ENCODE results near the gene STC2.
A peak's percentile ranks its signal among the peaks of the same experiment; 100 is the strongest.
"Not testable (repeated sequence)": the region's sequence is repeated elsewhere in the genome, so short reads cannot be mapped to it uniquely, and the experiment has no call there.

The STC2 gene

GRCh38 chr5:173287086-173287485 is 41.1 kb downstream of the STC2 start:
- Histone ChIP-seq H3K4me1 (ENCODE audit: control insufficient read depth in 5 of 5, insufficient read depth in 5 of 5, low read length in 5 of 5) (peaks cover 0 to 10% (median 7%) of the 10 kb centered on the region in 5 donors), H3K36me3 (ENCODE audit: control insufficient read depth in 5 of 5, insufficient read depth in 5 of 5, low read length in 5 of 5) (no peaks in the 10 kb centered on the region), H3K9me3 (ENCODE audit: control insufficient read depth in 5 of 5, low read length in 5 of 5) (no peaks in the 10 kb centered on the region), H3K9ac (ENCODE audit: low read length in 5 of 5) (no peak overlapping the region), H3K4me3 (ENCODE audit: low read depth in 1 of 5, low read length in 5 of 5) (no peak overlapping the region), H3K27me3 (ENCODE audit: control insufficient read depth in 5 of 5, insufficient read depth in 4 of 5, low read length in 5 of 5) (peaks cover 7 to 43% (median 26%) of the 10 kb centered on the region in 5 donors), H3K27ac (ENCODE audit: low read depth, low read length) (no peak overlapping the region)

GRCh38 chr5:173284343-173284958 is 43.8 kb downstream of the STC2 start:
- not testable (repeated sequence) for H3K4me3 ChIP-seq (ENCODE audit: low read depth in 1 of 5, low read length in 5 of 5); H3K27ac ChIP-seq (ENCODE audit: low read depth, low read length); H3K4me1 ChIP-seq (ENCODE audit: control insufficient read depth in 5 of 5, insufficient read depth in 5 of 5, low read length in 5 of 5); H3K36me3 ChIP-seq (ENCODE audit: control insufficient read depth in 5 of 5, insufficient read depth in 5 of 5, low read length in 5 of 5); H3K9me3 ChIP-seq (ENCODE audit: control insufficient read depth in 5 of 5, low read length in 5 of 5); H3K9ac ChIP-seq (ENCODE audit: low read length in 5 of 5)
- peaks cover 3 to 34% (median 16%) of the 10 kb centered on the region in 5 donors for H3K27me3 ChIP-seq (ENCODE audit: control insufficient read depth in 5 of 5, insufficient read depth in 4 of 5, low read length in 5 of 5)

- Histone ChIP-seq H3K27me3 (ENCODE audit: control insufficient read depth in 5 of 5, insufficient read depth in 4 of 5, low read length in 5 of 5) (peaks cover 3 to 28% (median 16%) of the 10 kb centered on the region in 5 donors), H3K9me3 (ENCODE audit: control insufficient read depth in 5 of 5, low read length in 5 of 5) (no peaks in the 10 kb centered on the region), H3K27ac (ENCODE audit: low read depth, low read length) (no peak overlapping the region), H3K4me3 (ENCODE audit: low read depth in 1 of 5, low read length in 5 of 5) (peak overlapping the region in 3 of 5 donors; percentile 28 to 47 (median 42)), H3K36me3 (ENCODE audit: control insufficient read depth in 5 of 5, insufficient read depth in 5 of 5, low read length in 5 of 5) (no peaks in the 10 kb centered on the region), H3K4me1 (ENCODE audit: control insufficient read depth in 5 of 5, insufficient read depth in 5 of 5, low read length in 5 of 5) (peaks cover 0 to 10% (median 7%) of the 10 kb centered on the region in 5 donors), H3K9ac (ENCODE audit: low read length in 5 of 5) (no peak overlapping the region)
These were observed 44.6 kb downstream of the STC2 start for GRCh38 chr5:173283318-173284288.

- no peak overlapping the region for H3K4me3 ChIP-seq (ENCODE audit: low read depth in 1 of 5, low read length in 5 of 5)
- no peaks in the 10 kb centered on the region for H3K36me3 ChIP-seq (ENCODE audit: control insufficient read depth in 5 of 5, insufficient read depth in 5 of 5, low read length in 5 of 5)
- H3K9ac ChIP-seq (ENCODE audit: low read length in 5 of 5): no peak overlapping the region
- peaks cover 0 to 10% (median 7%) of the 10 kb centered on the region in 5 donors for H3K4me1 ChIP-seq (ENCODE audit: control insufficient read depth in 5 of 5, insufficient read depth in 5 of 5, low read length in 5 of 5)
- no peaks in the 10 kb centered on the region for H3K9me3 ChIP-seq (ENCODE audit: control insufficient read depth in 5 of 5, low read length in 5 of 5)
- H3K27ac ChIP-seq (ENCODE audit: low read depth, low read length): no peak overlapping the region
- H3K27me3 ChIP-seq (ENCODE audit: control insufficient read depth in 5 of 5, insufficient read depth in 4 of 5, low read length in 5 of 5): peaks cover 3 to 25% (median 16%) of the 10 kb centered on the region in 5 donors
These were observed 45.3 kb downstream of the STC2 start for GRCh38 chr5:173282916-173283315.

GRCh38 chr5:173281910-173282309 is 46.3 kb downstream of the STC2 start:
- no peak overlapping the region for H3K9ac ChIP-seq (ENCODE audit: low read length in 5 of 5)
- H3K27me3 ChIP-seq (ENCODE audit: control insufficient read depth in 5 of 5, insufficient read depth in 4 of 5, low read length in 5 of 5): peaks cover 3 to 17% (median 13%) of the 10 kb centered on the region in 5 donors
- no peaks in the 10 kb centered on the region for H3K36me3 ChIP-seq (ENCODE audit: control insufficient read depth in 5 of 5, insufficient read depth in 5 of 5, low read length in 5 of 5)
- no peak overlapping the region for H3K4me3 ChIP-seq (ENCODE audit: low read depth in 1 of 5, low read length in 5 of 5)
- H3K4me1 ChIP-seq (ENCODE audit: control insufficient read depth in 5 of 5, insufficient read depth in 5 of 5, low read length in 5 of 5): peaks cover 0 to 10% (median 7%) of the 10 kb centered on the region in 5 donors
- no peaks in the 10 kb centered on the region for H3K9me3 ChIP-seq (ENCODE audit: control insufficient read depth in 5 of 5, low read length in 5 of 5)
- H3K27ac ChIP-seq (ENCODE audit: low read depth, low read length): no peak overlapping the region

- Histone ChIP-seq H3K27ac (ENCODE audit: low read depth, low read length) (no peak overlapping the region), H3K9ac (ENCODE audit: low read length in 5 of 5) (no peak overlapping the region), H3K4me3 (ENCODE audit: low read depth in 1 of 5, low read length in 5 of 5) (no peak overlapping the region), H3K9me3 (ENCODE audit: control insufficient read depth in 5 of 5, low read length in 5 of 5) (peaks cover 0 to 10% (median 5%) of the 10 kb centered on the region in 5 donors), H3K4me1 (ENCODE audit: control insufficient read depth in 5 of 5, insufficient read depth in 5 of 5, low read length in 5 of 5) (peaks cover 0 to 9% (median 7%) of the 10 kb centered on the region in 5 donors), H3K27me3 (ENCODE audit: control insufficient read depth in 5 of 5, insufficient read depth in 4 of 5, low read length in 5 of 5) (peaks cover 3 to 16% (median 12%) of the 10 kb centered on the region in 5 donors), H3K36me3 (ENCODE audit: control insufficient read depth in 5 of 5, insufficient read depth in 5 of 5, low read length in 5 of 5) (no peaks in the 10 kb centered on the region)
These were observed 49.0 kb downstream of the STC2 start for GRCh38 chr5:173279166-173279565.

GRCh38 chr5:173278641-173279040 is 49.6 kb downstream of the STC2 start:
- Histone ChIP-seq H3K4me3 (ENCODE audit: low read depth in 1 of 5, low read length in 5 of 5) (no peak overlapping the region), H3K9ac (ENCODE audit: low read length in 5 of 5) (no peak overlapping the region), H3K4me1 (ENCODE audit: control insufficient read depth in 5 of 5, insufficient read depth in 5 of 5, low read length in 5 of 5) (peaks cover 0 to 4% (median 3%) of the 10 kb centered on the region in 5 donors), H3K27me3 (ENCODE audit: control insufficient read depth in 5 of 5, insufficient read depth in 4 of 5, low read length in 5 of 5) (peaks cover 3 to 13% (median 9%) of the 10 kb centered on the region in 5 donors), H3K27ac (ENCODE audit: low read depth, low read length) (no peak overlapping the region), H3K9me3 (ENCODE audit: control insufficient read depth in 5 of 5, low read length in 5 of 5) (peaks cover 0 to 15% (median 9%) of the 10 kb centered on the region in 5 donors), H3K36me3 (ENCODE audit: control insufficient read depth in 5 of 5, insufficient read depth in 5 of 5, low read length in 5 of 5) (no peaks in the 10 kb centered on the region)

GRCh38 chr5:173278172-173278571 is 50.0 kb downstream of the STC2 start:
- no peak overlapping the region for H3K27ac ChIP-seq (ENCODE audit: low read depth, low read length)
- H3K27me3 ChIP-seq (ENCODE audit: control insufficient read depth in 5 of 5, insufficient read depth in 4 of 5, low read length in 5 of 5): peaks cover 0 to 10% (median 9%) of the 10 kb centered on the region in 5 donors
- H3K9ac ChIP-seq (ENCODE audit: low read length in 5 of 5): no peak overlapping the region
- no peak overlapping the region for H3K4me3 ChIP-seq (ENCODE audit: low read depth in 1 of 5, low read length in 5 of 5)
- H3K9me3 ChIP-seq (ENCODE audit: control insufficient read depth in 5 of 5, low read length in 5 of 5): peaks cover 0 to 15% (median 11%) of the 10 kb centered on the region in 5 donors
- H3K36me3 ChIP-seq (ENCODE audit: control insufficient read depth in 5 of 5, insufficient read depth in 5 of 5, low read length in 5 of 5): no peaks in the 10 kb centered on the region
- H3K4me1 ChIP-seq (ENCODE audit: control insufficient read depth in 5 of 5, insufficient read depth in 5 of 5, low read length in 5 of 5): no peaks in the 10 kb centered on the region

- Histone ChIP-seq H3K4me3 (ENCODE audit: low read depth in 1 of 5, low read length in 5 of 5) (no peak overlapping the region), H3K9me3 (ENCODE audit: control insufficient read depth in 5 of 5, low read length in 5 of 5) (peaks cover 0 to 15% (median 13%) of the 10 kb centered on the region in 5 donors), H3K4me1 (ENCODE audit: control insufficient read depth in 5 of 5, insufficient read depth in 5 of 5, low read length in 5 of 5) (no peaks in the 10 kb centered on the region), H3K9ac (ENCODE audit: low read length in 5 of 5) (no peak overlapping the region), H3K27me3 (ENCODE audit: control insufficient read depth in 5 of 5, insufficient read depth in 4 of 5, low read length in 5 of 5) (peaks cover 0 to 3% (median 0%) of the 10 kb centered on the region in 5 donors), H3K36me3 (ENCODE audit: control insufficient read depth in 5 of 5, insufficient read depth in 5 of 5, low read length in 5 of 5) (no peaks in the 10 kb centered on the region), H3K27ac (ENCODE audit: low read depth, low read length) (no peak overlapping the region)
These were observed 53.4 kb downstream of the STC2 start for GRCh38 chr5:173274771-173275170.

GRCh38 chr5:173271419-173271818 is 56.8 kb downstream of the STC2 start:
- Histone ChIP-seq H3K4me1 (ENCODE audit: control insufficient read depth in 5 of 5, insufficient read depth in 5 of 5, low read length in 5 of 5) (no peaks in the 10 kb centered on the region), H3K27ac (ENCODE audit: low read depth, low read length) (no peak overlapping the region)

More at GRCh38 chr5:173271419-173271818, 56.8 kb downstream of the STC2 start:
- Histone ChIP-seq H3K4me3 (ENCODE audit: low read depth in 1 of 5, low read length in 5 of 5) (no peak overlapping the region), H3K36me3 (ENCODE audit: control insufficient read depth in 5 of 5, insufficient read depth in 5 of 5, low read length in 5 of 5) (no peaks in the 10 kb centered on the region), H3K9ac (ENCODE audit: low read length in 5 of 5) (no peak overlapping the region), H3K9me3 (ENCODE audit: control insufficient read depth in 5 of 5, low read length in 5 of 5) (peaks cover 0 to 15% (median 13%) of the 10 kb centered on the region in 5 donors), H3K27me3 (ENCODE audit: control insufficient read depth in 5 of 5, insufficient read depth in 4 of 5, low read length in 5 of 5) (peaks cover 0 to 14% (median 6%) of the 10 kb centered on the region in 5 donors)
